Measurements from ENCODE around the gene KRTAP1-4.
"Not testable (repeated sequence)": the region's sequence is repeated elsewhere in the genome, so short reads cannot be mapped to it uniquely, and the experiment has no call there.

KRTAP1-4 gene, protein sequence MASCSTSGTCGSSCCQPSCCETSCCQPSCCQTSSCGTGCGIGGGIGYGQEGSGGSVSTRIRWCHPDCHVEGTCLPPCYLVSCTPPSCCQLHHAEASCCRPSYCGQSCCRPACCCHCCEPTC

GRCh38 chr17:41029633-41030245, at the start of gene KRTAP1-4:
Gene KRTAP1-4, minus strand, starts transcription at chr17:41030195. Its CDS starts 117 bp downstream, at chr17:41030078.
- no peak for DNase-seq

- no peak for DNase-seq
Measured at GRCh38 chr17:41076788-41077187, 46.8 kb upstream of the KRTAP1-4 start.

- no peak for DNase-seq
Measured at GRCh38 chr17:41073676-41074075, 43.7 kb upstream of the KRTAP1-4 start.

- no peak for DNase-seq
Measured at GRCh38 chr17:41071606-41072360, 41.8 kb upstream of the KRTAP1-4 start.

DNA sequence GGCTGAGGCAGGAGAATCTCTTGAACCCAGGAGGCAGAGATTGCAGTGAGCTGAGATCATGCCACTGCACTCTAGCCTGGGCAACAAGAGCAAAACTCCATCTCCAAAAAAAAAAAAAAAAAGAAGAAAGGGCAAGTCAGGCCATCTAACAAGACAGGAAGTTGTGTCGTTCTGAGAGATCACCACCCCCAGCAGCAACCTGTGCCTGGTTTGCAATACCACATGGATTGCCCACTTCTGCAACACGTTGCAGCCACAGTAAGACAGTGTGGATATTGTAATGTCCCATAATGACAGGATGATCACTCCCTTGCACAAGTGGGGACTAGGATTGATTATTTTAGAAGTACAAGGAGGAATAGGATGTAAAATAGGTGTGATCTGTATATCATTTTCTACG, 39.0 kb upstream of the KRTAP1-4 start:
- DNase-seq = no peak

- no peak for DNase-seq
Measured at GRCh38 chr17:41067281-41067680, 37.3 kb upstream of the KRTAP1-4 start.

DNA sequence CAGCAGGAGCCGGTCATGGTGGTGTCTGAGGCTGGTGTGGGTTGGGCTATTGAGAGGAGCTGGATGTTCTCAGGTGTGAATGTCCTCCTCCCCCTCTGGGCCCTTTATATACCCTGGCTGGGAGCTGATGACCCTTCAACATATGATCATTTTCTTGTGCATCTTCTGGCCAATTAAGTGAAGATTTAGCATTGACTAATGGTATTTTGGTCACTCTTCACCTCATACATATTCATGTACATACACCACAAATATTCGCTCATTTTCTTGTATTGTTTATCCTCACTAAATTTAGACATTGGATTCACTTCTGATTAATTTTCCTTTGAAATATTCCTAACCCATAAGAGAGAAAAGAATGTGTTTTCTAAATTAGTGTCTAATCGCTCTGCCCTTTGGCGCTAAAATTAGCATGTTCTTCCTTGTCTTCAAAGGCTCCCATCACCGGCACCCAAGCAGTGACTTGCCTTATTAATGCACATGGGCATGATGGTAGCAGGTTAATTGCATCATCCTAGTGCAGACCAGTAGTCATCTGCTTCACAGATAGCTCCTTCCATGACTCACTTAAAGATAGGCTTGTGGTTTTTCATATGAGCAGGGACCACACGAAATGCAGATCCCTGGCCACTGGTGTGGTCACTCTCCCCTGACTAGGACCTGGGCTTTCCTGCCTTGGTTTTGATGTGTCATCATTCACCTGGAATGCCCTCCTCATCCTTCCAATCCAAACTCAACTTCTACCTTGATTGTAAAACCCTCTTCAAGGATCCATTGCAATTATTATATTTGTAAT, 36.0 kb upstream of the KRTAP1-4 start, which contains the start of gene KRTAP2-4:
KRTAP2-4 (minus strand) TSS at position 51 of the 796 bp plus-strand sequence; CDS start at position 17, 34 bp downstream.
- no peak for DNase-seq

GRCh38 chr17:41065016-41065689, 35.2 kb upstream of the KRTAP1-4 start:
- DNase-seq = not testable (repeated sequence)

- no peak for DNase-seq
Measured at GRCh38 chr17:41064301-41064700, 34.3 kb upstream of the KRTAP1-4 start.

DNA sequence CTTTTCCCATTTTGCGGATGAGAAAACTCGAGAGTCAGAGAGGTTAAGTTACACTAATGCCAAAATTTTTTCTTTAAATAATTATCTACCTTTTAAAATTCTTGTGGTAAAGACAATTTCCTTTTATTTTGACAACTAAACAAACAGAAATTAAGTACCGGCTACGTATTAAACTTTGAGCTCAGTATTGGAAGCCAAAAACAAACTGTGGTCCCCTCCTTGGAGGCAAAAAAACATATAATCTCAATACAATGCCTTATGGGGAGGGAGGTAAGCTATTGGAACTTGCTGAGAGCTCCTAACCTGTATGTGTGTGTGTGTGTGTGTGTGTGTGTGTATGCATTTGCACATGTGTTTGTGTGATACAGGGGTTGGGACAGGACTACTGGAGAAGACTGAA, 33.5 kb upstream of the KRTAP1-4 start:
- no peak for DNase-seq

- no peak for DNase-seq
Measured at GRCh38 chr17:41061964-41062363, 32.0 kb upstream of the KRTAP1-4 start.

GRCh38 chr17:41060052-41060604, 30.1 kb upstream of the KRTAP1-4 start, which contains the start of gene KRTAP2-3:
Gene KRTAP2-3, minus strand, starts transcription at chr17:41060114. Its CDS starts 64 bp downstream, at chr17:41060050.
- no peak for DNase-seq

GRCh38 chr17:41059276-41060051, 29.5 kb upstream of the KRTAP1-4 start:
- not testable (repeated sequence) for DNase-seq

- no peak for DNase-seq
Measured at GRCh38 chr17:41058741-41059140, 28.7 kb upstream of the KRTAP1-4 start.

DNA sequence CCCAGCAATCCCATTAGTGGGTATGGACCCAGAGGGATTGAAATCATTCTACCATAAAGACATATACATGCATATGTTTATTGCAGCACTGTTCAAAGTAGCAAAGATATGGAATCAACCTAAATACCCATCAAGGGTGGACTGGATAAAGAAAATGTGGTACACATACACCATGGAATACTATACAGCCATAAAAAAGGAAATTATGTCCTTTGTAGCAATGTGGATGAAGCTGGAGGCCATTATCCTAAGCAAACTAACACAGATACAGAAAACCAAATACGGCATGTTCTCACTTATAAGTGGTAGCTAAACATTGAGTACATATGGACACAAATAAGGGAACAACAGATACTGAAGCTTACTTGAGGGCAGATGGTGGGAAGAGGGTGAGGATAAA, 27.6 kb upstream of the KRTAP1-4 start:
- DNase-seq = no peak

- DNase-seq = not testable (repeated sequence)
Measured at GRCh38 chr17:41055130-41055529, 25.1 kb upstream of the KRTAP1-4 start, which contains the start of gene KRTAP2-2. Gene KRTAP2-2, minus strand, starts transcription at chr17:41055230. Its CDS starts 19 bp downstream, at chr17:41055211.

GRCh38 chr17:41054556-41054955, 24.6 kb upstream of the KRTAP1-4 start:
- DNase-seq = not testable (repeated sequence)

- DNase-seq = no peak
Measured at GRCh38 chr17:41054025-41054424, 24.0 kb upstream of the KRTAP1-4 start.

- no peak for DNase-seq
Measured at GRCh38 chr17:41052566-41052965, 22.6 kb upstream of the KRTAP1-4 start.

- no peak for DNase-seq
Measured at GRCh38 chr17:41049110-41049509, 19.1 kb upstream of the KRTAP1-4 start.

DNA sequence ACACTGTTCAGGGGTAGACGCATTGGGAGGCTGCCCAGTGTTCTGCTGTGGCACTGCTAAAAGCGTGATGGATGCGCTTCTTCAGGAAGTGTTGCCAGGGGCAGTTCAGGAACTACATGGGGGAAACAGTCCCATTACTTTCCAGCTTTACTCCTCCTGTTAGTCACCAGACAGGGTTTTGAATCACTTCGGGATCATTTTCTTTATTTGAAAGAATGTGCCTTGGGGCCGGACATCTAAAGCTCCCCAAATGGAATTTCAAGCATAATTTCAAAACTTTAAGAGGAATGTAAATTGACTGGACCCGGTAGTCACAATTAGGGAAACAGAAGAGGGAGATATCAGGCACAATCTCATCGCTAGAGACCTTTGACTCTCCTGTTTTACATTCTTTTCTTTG, 18.4 kb upstream of the KRTAP1-4 start:
- no peak for DNase-seq
